HCT116 (cell line): Measurements from ENCODE around the gene KHDRBS1. TPM values are rescaled to one million over a fixed set of nuclear protein-coding genes. Genes with fewer than 3 reads are reported as not detected.

Source experiments
- ATAC-seq: fragments of 200-7000 bp; cut with Tn5 transposase; 2 replicates; pipeline ENCODE4 v1.9.1; 2020; ENCODE audit warnings: mild to moderate bottlenecking, moderate library complexity
- BruUV-seq: library from RNA; stranded (reverse); fragments of 400-500 nt; replicated peaks from 2 replicates; lab custom pipeline; 2021; lab: Mats Ljungman, UMichigan
- CTCF ChIA-PET: fragments of 300-600 bp; sonication (Branson Sonifier 250); formaldehyde crosslinking; loops from one replicate; lab custom pipeline; 2021; ENCODE audit warnings: antibody characterized with exemption; lab: Charles Lee
- POLR2A ChIA-PET: fragments of 300-600, 350-600 bp; sonication (Branson Sonifier 250); formaldehyde crosslinking; loops from one replicate; lab custom pipeline; 2021; ENCODE audit warnings: antibody characterized with exemption; lab: Charles Lee
- RAD21 ChIA-PET, 2 experiments: fragments of 300-600 bp; sonication (Branson Sonifier 250); formaldehyde crosslinking; loops; one replicate each; lab custom pipeline; 2023; ENCODE audit warnings: low total read pairs in 2 of 2; ENCODE audit not compliant: uncharacterized antibody in 2 of 2, unreplicated experiment in 2 of 2, low non-redundant PET in 1 of 2; lab: Charles Lee
- DNase-seq: peaks from one replicate; pipeline ENCODE4 v3.0.0-alpha.2; 2010; ENCODE audit warnings: low read depth, low spot score
- H2AFZ ChIP-seq: fragments of 200-600 bp; shearing (Covaris generic), sonication (generic); 2 replicates; pipeline ENCODE4 v1.6.1; 2017; ENCODE audit warnings: low read depth, mixed run types, mixed read lengths, antibody characterized with exemption, low read length; ENCODE audit not compliant: poor library complexity, severe bottlenecking
- H3K27ac ChIP-seq: 2 replicates; pipeline ENCODE4 v1.5.1; 2012; ENCODE audit warnings: low read depth, low read length
- H3K27me3 ChIP-seq: fragments of 200-600 bp; sonication (generic); 2 replicates; pipeline ENCODE4 v1.6.1; 2016; ENCODE audit warnings: mixed run types, low read length, mixed read lengths; ENCODE audit not compliant: insufficient read depth
- H3K36me3 ChIP-seq, 2 experiments: fragments of 200-500 bp in 1 of 2; fragments of 200-600 bp in 1 of 2; sonication (Bioruptor generic) in 1 of 2; sonication (generic) in 1 of 2; 2 replicates each; pipeline versions ENCODE4 v1.5.1 to v1.6.1; 2014 to 2016; ENCODE audit warnings: low read length in 2 of 2, inconsistent platforms in 1 of 2, mixed read lengths in 1 of 2, mixed run types in 1 of 2; ENCODE audit not compliant: insufficient read depth in 2 of 2, control insufficient read depth in 1 of 2
- H3K4me1 ChIP-seq, 2 experiments: fragments of 200-600 bp in 1 of 2; sonication (generic) in 1 of 2; 2 replicates each; pipeline versions ENCODE4 v1.5.1 to v1.6.1; 2012 to 2017; ENCODE audit warnings: low read length in 2 of 2, inconsistent platforms in 1 of 2, mild to moderate bottlenecking in 1 of 2, mixed read lengths in 1 of 2, mixed run types in 1 of 2, moderate library complexity in 1 of 2; ENCODE audit not compliant: insufficient read depth in 2 of 2, control insufficient read depth in 1 of 2
- H3K4me2 ChIP-seq: fragments of 200-600 bp; sonication (generic); 2 replicates; pipeline ENCODE4 v1.6.1; 2017; ENCODE audit warnings: mixed run types, low read length, mixed read lengths
- H3K4me3 ChIP-seq, 2 experiments: fragments of 200-600 bp in 1 of 2; sonication (generic) in 1 of 2; replicated peaks in 1 of 2; 2 replicates each; pipeline ENCODE4 v1.5.1; 2011 to 2016; ENCODE audit warnings: low read length in 2 of 2, control low read depth in 1 of 2, low read depth in 1 of 2, mild to moderate bottlenecking in 1 of 2, mixed read lengths in 1 of 2, mixed run types in 1 of 2
- H3K79me2 ChIP-seq: fragments of 200-600 bp; sonication (generic); 2 replicates; pipeline ENCODE4 v1.6.1; 2017; ENCODE audit warnings: mild to moderate bottlenecking, mixed run types, low read length, moderate library complexity, mixed read lengths; ENCODE audit not compliant: insufficient read depth
- H3K9ac ChIP-seq: fragments of 200-600 bp; sonication (generic); 2 replicates; pipeline ENCODE4 v1.6.1; 2016; ENCODE audit warnings: low read length, mixed read lengths
- H3K9me2 ChIP-seq: fragments of 200-600 bp; sonication (generic), shearing (Covaris generic); 2 replicates; pipeline ENCODE4 v1.6.1; 2017; ENCODE audit warnings: mixed run types, mild to moderate bottlenecking, moderate library complexity; ENCODE audit not compliant: insufficient read depth
- H3K9me3 ChIP-seq, 2 experiments: fragments of 200-500 bp in 1 of 2; fragments of 200-600 bp in 1 of 2; sonication (Bioruptor generic) in 1 of 2; sonication (generic) in 1 of 2; 2 replicates each; pipeline ENCODE4 v1.6.1; 2014 to 2017; ENCODE audit warnings: low read length in 2 of 2, mixed read lengths in 2 of 2, inconsistent platforms in 1 of 2, low read depth in 1 of 2, mild to moderate bottlenecking in 1 of 2, mixed run types in 1 of 2, moderate library complexity in 1 of 2; ENCODE audit not compliant: control insufficient read depth in 1 of 2, insufficient read depth in 1 of 2
- H4K20me1 ChIP-seq: fragments of 200-600 bp; sonication (generic), shearing (Covaris generic); 2 replicates; pipeline ENCODE4 v1.6.1; 2017; ENCODE audit warnings: mixed run types, mild to moderate bottlenecking, moderate library complexity; ENCODE audit not compliant: insufficient read depth
- CEBPB ChIP-seq: IDR thresholded peaks from 2 replicates; pipeline ENCODE4 v1.6.1; 2012; ENCODE audit warnings: low read depth
- JUND ChIP-seq: IDR thresholded peaks from 2 replicates; pipeline ENCODE4 v1.6.1; 2012
- MAX ChIP-seq: IDR thresholded peaks from 2 replicates; pipeline ENCODE4 v1.6.1; 2012
- ZBTB33 ChIP-seq: IDR thresholded peaks from 2 replicates; pipeline ENCODE4 v1.6.1; 2011; ENCODE audit warnings: mild to moderate bottlenecking, low read length, moderate library complexity; ENCODE audit not compliant: insufficient replicate concordance; ENCODE audit errors: extremely low read depth
- intact Hi-C: fragments of 100-400 bp; cut with micrococcal nuclease; formaldehyde crosslinking; loops from 2 replicates; pipeline ENCODE4 v1.10.0; 2022
- microRNA-seq: library from miRNA; unstranded; fragments of <30 nt; microRNA quantifications from one replicate; pipeline ENCODE4, GENCODE V29; 2016; ENCODE audit warnings: borderline number of aligned reads
- total RNA-seq: library from RNA; stranded (reverse); gene quantifications from one replicate; pipeline ENCODE4 v1.2.1, GENCODE V29; 2021; ENCODE audit not compliant: unreplicated experiment

The KHDRBS1 gene
- total RNA-seq, 1 experiment from 2014 or later: 215 TPM

- intact Hi-C loops: no loop called here
- BruUV-seq: no TSS peak
These were observed 77.9 kb downstream of the KHDRBS1 start for GRCh38 chr1:32091591-32091990.

More at GRCh38 chr1:32091591-32091990, 77.9 kb downstream of the KHDRBS1 start:
- CTCF ChIA-PET: no interaction called here
- H3K4me3 ChIP-seq: no peak overlapping the region
- H3K27me3 ChIP-seq: no peaks in the 10 kb centered on the region
- H3K36me3 ChIP-seq: peaks cover 5 to 19% of the 10 kb centered on the region in 2 experiments; a peak in 3 of 4 replicates
- no peak for TF ChIP-seq CEBPB
- no peak for TF ChIP-seq ZBTB33
- no peak for TF ChIP-seq MAX
- no peak for TF ChIP-seq JUND
- TF ChIP-seq, all 23 proteins: peak for 0
- Histone ChIP-seq H3K79me2 (no peaks in the 10 kb centered on the region), H3K4me1 (no peaks in the 10 kb centered on the region), H3K9me3 (no peaks in the 10 kb centered on the region), H3K4me2 (no peak overlapping the region), H3K9me2 (no peaks in the 10 kb centered on the region), H3K9ac (no peak overlapping the region), H2AFZ (no peak overlapping the region), H3K27ac (no peak overlapping the region), H4K20me1 (no peaks in the 10 kb centered on the region)
- DNase-seq (no peak), ATAC-seq (no peak)
- ChIA-PET POLR2A (no interaction called here), RAD21 (no interaction called here)

Small RNA genes within 50 kb of the gene (microRNA-seq; reads per million reads assigned to microRNA genes)
- gene MIR5585: not detected

Other genes with a start within 250 kb of the KHDRBS1 start
- gene ADGRB2, start 249.5 kb upstream of the KHDRBS1 start, total RNA-seq: 10.1 TPM
- gene SPOCD1, start 197.8 kb upstream of the KHDRBS1 start, total RNA-seq: 5.0 TPM
- gene PTP4A2, start 75.5 kb upstream of the KHDRBS1 start, total RNA-seq: 267 TPM
- 22.8 TPM for gene TMEM39B, start 59.1 kb downstream of the KHDRBS1 start, total RNA-seq
- gene KPNA6, start 94.2 kb downstream of the KHDRBS1 start, total RNA-seq: 79.9 TPM
- 37.2 TPM for gene TXLNA, start 165.8 kb downstream of the KHDRBS1 start, total RNA-seq
- 5.9 TPM for gene CCDC28B, start 186.7 kb downstream of the KHDRBS1 start, total RNA-seq
- gene IQCC, start 191.8 kb downstream of the KHDRBS1 start, total RNA-seq: 4.7 TPM
- 0.27 TPM for gene DCDC2B, start 195.2 kb downstream of the KHDRBS1 start, total RNA-seq
- 12.3 TPM for gene TMEM234, start 208.5 kb downstream of the KHDRBS1 start, total RNA-seq
- gene EIF3I, start 208.5 kb downstream of the KHDRBS1 start, total RNA-seq: 323 TPM
- gene FAM167B, start 233.4 kb downstream of the KHDRBS1 start, total RNA-seq: 0.42 TPM
- 0.79 TPM for gene LCK, start 237.4 kb downstream of the KHDRBS1 start, total RNA-seq